DMS153 (cell line): ENCODE measurements around the gene PBXIP1.
"Not testable (repeated sequence)": the region's sequence is repeated elsewhere in the genome, so short reads cannot be mapped to it uniquely, and the experiment has no call there.

Source experiments
- DNase-seq: peaks from one replicate; lab custom pipeline; 2025; lab: John Stamatoyannopoulos, UW

Gene PBXIP1

DNA sequence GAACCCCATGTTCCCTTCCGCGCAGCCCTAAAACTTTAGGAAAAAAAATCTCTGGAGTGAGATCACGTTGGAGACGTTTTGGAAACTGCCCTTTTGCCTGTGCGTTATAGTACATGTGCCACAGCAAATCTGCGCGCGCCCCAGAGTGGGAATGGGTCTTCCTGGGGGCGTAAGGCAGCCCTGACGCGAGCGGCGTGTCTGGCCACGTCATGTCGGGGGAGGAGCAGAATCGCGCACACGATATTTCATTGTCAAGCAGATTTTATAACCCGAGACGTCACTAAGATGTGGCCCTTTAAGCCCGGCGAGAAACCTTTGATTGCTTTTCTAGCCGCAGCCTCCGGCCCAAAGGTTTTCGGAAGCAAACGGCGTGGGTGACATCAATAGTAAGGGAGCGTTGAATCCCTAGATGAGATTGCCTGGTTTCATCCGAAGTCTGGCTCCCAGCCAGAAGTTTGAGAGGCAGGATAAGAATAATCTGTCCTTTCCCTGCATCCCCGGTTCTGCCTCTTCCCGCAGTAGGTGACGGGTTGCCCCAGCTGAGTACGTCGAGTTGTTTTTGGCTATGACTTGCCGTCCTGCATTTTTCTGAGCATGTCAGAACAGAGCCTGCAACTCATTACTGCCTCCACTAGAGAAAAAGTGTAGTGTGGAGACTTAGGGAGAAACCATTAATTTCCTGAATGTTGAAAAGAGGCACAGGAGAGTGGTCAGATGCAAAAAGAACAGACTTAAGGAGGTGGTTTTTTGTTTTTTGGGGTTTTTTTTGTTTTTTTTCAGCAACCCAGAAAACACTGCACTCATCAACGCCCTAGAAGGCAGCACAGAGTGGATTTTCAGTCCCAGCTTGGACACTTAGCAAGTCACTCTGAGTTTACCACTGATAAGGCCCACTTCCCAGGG is 18.6 kb downstream of the PBXIP1 start:
- DNase-seq = peak; percentile 91

GRCh38 chr1:154936555-154937084 is 19.3 kb downstream of the PBXIP1 start, which contains the start of gene PMVK:
TSS of gene PMVK (minus strand) at chr1:154936719. CDS start at chr1:154936685, 34 bp downstream.
- peak; percentile 98 for DNase-seq

- no peak for DNase-seq
Observed at GRCh38 chr1:154935749-154936554, 19.9 kb downstream of the PBXIP1 start.

- no peak for DNase-seq
Observed at GRCh38 chr1:154934358-154934948, 21.4 kb downstream of the PBXIP1 start.

DNA sequence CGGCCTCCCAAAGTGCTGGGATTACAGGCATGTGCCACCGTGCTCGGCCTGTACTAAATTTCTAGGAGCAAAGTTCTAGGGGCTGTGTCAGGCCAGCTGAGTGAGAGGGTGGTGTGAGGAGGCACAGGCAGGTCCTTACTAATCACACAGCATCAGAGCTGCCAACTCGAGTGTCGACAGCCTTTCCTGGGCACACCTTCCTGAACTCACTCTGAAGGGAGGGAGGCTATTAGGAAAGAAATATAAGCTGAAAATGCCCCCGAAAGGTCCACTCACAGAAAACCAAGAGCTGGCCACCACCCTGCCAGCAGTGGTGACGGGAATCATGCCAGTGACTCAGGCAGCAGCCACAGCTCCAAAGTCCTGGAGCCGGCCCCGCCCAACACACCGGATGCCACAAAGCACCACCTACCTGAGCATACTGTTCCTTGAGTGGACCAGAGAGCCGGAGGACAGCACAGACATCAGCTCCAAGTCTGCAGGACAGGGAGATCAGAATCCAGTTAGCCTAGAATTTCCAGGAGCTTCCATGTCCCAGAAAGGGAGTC is 23.9 kb downstream of the PBXIP1 start:
- DNase-seq = peak; percentile 32

DNA sequence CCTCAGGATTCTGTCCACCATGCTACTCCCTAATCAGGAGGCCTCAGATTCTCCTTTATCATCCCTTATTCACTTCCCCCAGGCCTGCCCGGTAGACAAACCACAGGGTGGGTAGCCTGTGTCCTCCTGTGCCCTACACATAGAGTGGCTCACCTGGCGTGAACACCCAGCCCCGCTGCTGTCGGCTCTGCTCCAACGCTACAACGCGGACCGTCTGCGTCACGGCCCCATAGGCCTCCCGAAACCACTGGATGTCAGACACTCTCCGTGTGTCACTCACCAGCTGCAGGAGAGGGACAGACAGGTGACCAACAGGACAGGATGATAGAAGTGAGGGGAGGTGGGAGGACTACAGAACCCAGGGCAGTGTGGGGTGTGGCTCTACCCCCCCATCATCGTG is 29.7 kb downstream of the PBXIP1 start:
- DNase-seq = no peak

GRCh38 chr1:154925335-154926170 is 30.3 kb downstream of the PBXIP1 start:
- no peak for DNase-seq

- DNase-seq = no peak
Observed at GRCh38 chr1:154923695-154924094, 32.2 kb downstream of the PBXIP1 start.

DNA sequence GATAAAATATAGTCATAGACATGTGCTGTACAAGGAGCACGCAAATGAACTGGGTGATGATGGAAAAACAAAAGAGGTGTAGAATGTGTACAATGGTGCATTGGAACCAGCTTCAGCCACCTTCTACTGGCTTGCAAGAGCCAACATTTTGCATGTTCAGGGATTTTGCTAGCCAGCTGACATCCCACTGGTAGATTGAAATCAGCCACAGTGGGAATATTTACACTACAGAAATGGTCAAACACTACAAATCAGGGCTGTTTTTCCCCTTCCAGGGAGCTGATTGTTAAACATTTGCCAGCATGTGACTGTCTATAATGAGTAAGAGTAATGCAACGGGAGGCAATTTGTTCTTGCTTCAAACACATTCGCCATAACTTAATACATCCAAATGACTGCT is 42.6 kb downstream of the PBXIP1 start:
- no peak for DNase-seq

GRCh38 chr1:154912755-154913154 is 43.1 kb downstream of the PBXIP1 start:
- DNase-seq = no peak

DNA sequence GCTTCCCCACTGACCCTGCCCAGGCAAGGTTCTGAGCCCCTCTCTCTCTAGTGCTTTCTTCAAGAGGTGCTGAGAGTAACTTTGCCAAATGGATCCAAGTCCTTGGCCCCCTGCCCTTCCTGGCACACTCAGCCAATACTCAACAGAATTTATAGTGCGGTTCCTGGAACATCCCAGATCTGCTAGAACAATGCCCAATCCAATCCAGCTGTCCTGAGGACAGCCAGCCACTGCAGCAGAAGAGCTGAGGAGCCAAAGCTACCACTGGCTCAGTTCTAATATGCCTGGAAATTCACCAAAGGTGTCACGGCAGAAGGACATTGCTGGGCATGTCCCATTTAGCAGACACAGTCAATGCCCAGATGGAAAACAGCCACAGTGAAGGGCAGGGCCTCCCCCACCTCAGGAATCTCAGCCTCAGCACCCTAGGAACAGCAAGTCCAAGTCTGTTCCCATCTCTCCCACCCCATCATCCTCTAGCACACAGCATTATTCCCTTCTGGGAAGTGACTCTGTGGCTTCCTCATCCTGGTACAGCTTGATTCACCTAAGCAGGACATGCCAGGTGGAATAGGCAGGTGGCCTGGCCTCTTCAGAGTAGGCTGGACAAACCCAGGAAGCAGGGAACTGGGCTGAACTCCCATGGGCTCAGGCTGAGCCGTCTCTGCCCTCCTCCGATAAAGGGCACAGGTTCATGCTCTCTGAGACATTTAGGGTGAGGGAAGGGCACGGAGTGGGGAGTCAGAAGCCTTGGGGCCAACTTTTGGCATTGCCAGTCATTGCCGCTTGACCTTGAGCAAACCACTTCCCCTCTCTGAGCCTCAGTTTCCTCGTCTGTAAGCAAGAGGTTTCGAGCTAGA is 44.0 kb downstream of the PBXIP1 start:
- peak; percentile 21 for DNase-seq

GRCh38 chr1:154910851-154911250 is 45.0 kb downstream of the PBXIP1 start:
- no peak for DNase-seq

GRCh38 chr1:154908937-154909336 is 47.0 kb downstream of the PBXIP1 start:
- DNase-seq = no peak

GRCh38 chr1:154908129-154908528 is 47.8 kb downstream of the PBXIP1 start:
- DNase-seq = not testable (repeated sequence)

GRCh38 chr1:154906621-154907081 is 49.2 kb downstream of the PBXIP1 start:
- no peak for DNase-seq

GRCh38 chr1:154902938-154903566 is 52.8 kb downstream of the PBXIP1 start:
- DNase-seq = no peak

GRCh38 chr1:154901591-154901990 is 54.3 kb downstream of the PBXIP1 start:
- no peak for DNase-seq

GRCh38 chr1:154899041-154899440 is 56.9 kb downstream of the PBXIP1 start:
- DNase-seq = no peak

GRCh38 chr1:154896771-154897286 is 59.1 kb downstream of the PBXIP1 start:
- DNase-seq = no peak
